Measurements from ENCODE around the gene HOXA6.

Gene HOXA6

GRCh38 chr7:27095897-27096767 is 51.4 kb downstream of the HOXA6 start, which contains the start of gene HOXA1:
TSS of gene HOXA1 (minus strand) at chr7:27096000. CDS start at chr7:27095912, 88 bp downstream.
- DNase-seq: peak; percentile 63

All from stimulated activated CD4-positive, alpha-beta T cell treated with anti-CD3 and anti-CD28 coated beads, Interleukin-12 subunit alpha, Interleukin-12 subunit beta, amount 100 ng/mL, for 4 hours (primary cell).